IMR-90 (cell line): ENCODE data around the gene ELP2.

Experiments used
- MAZ ChIP-seq: IDR thresholded peaks from 2 replicates; pipeline ENCODE4 v1.6.1; 2012; ENCODE audit warnings: low read depth, mild to moderate bottlenecking, low read length, improper control_type of control experiment, moderate library complexity, borderline replicate concordance
- POLR2A ChIP-seq: IDR thresholded peaks from 2 replicates; pipeline ENCODE4 v1.6.1; 2012; ENCODE audit warnings: mild to moderate bottlenecking, low read depth, low read length
- RAD21 ChIP-seq: IDR thresholded peaks from 2 replicates; pipeline ENCODE4 v1.6.1; 2012; ENCODE audit warnings: low read length, improper control_type of control experiment
- TF ChIP-seq, protein P1 (sequence below): conservative IDR thresholded peaks from 2 replicates; pipeline ENCODE4 v1.5.1; 2012; ENCODE audit warnings: mild to moderate bottlenecking, low read depth, low read length, improper control_type of control experiment

DNA sequence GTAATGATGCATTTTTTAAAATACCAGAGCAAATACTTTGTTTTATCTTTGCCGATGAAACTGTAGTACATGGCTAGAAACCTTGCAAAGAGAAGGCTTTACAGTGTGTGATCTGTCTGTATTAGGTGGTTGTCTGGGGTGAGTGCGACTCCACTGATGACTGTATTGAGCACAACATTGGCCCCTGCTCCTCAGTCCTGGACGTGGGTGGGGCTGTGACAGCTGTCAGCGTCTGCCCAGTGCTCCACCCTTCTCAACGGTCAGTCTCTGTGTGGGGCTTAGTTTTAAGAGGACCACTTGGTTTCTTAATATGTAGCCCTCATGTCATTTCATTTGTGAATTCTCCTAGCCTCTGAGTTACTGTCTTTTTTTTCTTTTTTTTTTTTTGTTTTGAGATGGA is 40.2 kb downstream of the ELP2 start:
- no peak for TF ChIP-seq RAD21
- TF ChIP-seq, protein P1, sequence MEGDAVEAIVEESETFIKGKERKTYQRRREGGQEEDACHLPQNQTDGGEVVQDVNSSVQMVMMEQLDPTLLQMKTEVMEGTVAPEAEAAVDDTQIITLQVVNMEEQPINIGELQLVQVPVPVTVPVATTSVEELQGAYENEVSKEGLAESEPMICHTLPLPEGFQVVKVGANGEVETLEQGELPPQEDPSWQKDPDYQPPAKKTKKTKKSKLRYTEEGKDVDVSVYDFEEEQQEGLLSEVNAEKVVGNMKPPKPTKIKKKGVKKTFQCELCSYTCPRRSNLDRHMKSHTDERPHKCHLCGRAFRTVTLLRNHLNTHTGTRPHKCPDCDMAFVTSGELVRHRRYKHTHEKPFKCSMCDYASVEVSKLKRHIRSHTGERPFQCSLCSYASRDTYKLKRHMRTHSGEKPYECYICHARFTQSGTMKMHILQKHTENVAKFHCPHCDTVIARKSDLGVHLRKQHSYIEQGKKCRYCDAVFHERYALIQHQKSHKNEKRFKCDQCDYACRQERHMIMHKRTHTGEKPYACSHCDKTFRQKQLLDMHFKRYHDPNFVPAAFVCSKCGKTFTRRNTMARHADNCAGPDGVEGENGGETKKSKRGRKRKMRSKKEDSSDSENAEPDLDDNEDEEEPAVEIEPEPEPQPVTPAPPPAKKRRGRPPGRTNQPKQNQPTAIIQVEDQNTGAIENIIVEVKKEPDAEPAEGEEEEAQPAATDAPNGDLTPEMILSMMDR, result no peak
- TF ChIP-seq MAZ, result no peak
- no peak for TF ChIP-seq POLR2A
